ENCODE results near the gene NR1D2.
A peak's percentile ranks its signal among the peaks of the same experiment; 100 is the strongest.
"Not testable (repeated sequence)": the region's sequence is repeated elsewhere in the genome, so short reads cannot be mapped to it uniquely, and the experiment has no call there.

The NR1D2 gene

DNA sequence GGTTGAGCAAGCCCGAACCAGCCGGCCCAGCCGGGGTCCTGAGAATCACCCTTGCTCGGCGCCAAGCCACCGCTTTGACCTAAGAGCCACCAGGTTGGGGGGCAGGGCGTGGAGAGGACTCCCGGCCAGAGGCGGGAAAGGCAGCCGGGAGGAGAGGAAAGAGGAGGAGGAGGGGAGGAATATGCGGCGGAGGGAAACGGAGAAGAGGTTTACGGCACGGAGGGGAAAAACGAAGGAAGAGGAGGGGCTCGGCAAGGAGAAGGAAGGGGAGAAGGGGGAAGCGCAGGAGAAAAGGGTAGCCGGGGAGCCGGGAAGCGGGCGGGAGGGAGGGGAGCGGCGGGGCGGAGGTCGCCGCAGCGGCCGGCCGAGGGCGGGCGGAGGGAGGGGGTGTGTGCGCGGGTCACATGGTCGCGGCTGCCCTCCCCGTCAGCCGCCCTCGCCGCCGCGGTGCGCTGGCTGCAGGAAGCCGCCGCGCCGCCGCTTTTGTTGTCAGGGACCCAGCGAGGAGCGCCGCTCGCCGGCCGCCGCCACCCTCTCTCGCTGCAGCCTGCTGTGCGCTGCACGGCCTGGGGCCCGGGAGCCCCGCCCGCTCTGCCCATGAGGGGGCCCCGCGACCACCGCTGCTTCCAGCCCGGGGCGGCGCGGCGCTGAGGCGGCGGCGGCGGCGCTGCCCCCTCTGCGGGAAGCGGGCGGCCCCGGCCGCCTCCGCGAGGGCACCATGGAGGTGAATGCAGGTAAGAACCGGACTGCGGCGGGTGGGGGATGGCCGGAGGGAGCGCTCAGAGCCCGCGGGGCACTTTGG, at the start of gene NR1D2:
Gene NR1D2, plus strand, starts transcription at position 426 of the 802 bp plus-strand sequence. Its CDS starts 293 bp downstream, at position 719.
- peak; percentile 70 for DNase-seq (ENCODE audit: low read depth in 2 of 2)

DNA sequence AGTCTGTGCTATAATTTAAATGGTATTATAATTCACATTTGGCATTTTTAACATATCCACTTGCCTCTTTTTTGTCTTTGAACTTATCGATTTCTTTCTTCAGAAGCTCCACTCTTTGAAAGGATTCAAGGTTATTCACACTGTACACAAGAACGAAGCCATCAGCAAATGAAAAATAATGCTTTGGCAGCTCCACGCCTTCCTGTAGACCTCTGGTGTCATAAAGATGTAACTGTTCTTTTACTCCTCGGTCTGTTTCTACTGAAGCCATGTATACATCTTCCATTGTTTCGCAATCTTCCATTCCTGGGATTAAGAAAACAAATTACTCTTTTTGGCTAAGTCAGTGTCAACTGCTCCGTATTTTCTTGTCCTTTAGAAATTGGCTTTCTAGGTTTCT, 44.3 kb upstream of the NR1D2 start:
- no peak for DNase-seq (ENCODE audit: low read depth in 2 of 2)

DNA sequence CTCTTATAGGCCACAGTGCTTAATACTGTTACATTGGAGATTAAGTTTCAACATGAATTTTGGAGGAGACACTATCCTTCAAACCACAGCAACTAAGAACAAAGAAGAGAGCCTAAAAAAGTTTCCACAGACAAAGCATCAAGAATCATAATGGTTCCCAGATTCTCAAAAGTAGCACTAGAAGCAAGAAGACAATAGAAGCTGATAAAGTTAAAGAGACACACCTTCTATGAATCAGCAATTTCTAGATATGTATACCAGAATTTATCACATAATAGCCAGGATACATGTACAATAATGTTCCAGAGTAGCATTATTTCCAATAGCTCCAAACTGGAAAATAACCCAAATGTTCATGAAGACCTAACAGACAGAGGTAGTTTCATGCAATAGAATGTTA, 40.5 kb upstream of the NR1D2 start:
- no peak for DNase-seq (ENCODE audit: low read depth in 2 of 2)

DNA sequence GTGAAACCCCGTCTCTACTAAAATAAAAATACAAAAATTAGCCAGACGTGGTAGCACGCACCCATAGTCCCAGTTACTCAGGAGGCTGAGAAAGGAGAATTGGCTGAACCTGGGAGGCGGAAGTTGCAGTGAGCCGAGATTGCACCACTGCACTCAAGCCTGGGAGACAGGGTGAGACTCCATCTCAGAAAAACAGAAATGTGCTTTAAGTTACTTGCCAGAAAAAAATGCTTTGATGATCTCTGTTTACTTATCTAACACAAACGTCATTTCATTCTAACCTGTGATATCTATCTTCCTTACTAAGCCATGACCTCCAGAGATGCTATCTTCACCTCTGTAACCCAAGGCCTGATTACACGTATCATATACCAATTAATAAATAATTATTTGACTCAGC, 35.7 kb upstream of the NR1D2 start:
- no peak for DNase-seq (ENCODE audit: low read depth in 2 of 2)

DNA sequence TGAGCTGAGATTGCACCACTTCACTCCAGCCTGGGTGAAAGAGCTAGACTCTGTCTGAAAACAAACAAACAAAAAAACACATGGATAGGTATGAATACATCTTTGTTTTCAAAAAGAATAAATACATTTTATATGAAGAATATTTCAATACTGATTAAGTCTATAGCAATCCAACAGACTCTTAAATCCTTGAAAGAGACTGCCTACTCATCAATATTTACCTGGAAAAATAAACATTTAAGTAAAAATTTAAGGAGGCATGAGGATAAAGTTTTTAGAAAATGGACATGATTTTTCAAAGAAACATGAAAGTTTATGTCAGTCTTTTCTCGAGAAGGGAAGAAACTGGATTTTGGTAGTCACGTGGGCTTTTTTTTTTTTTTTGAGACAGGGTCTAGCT, 33.7 kb upstream of the NR1D2 start:
- no peak for DNase-seq (ENCODE audit: low read depth in 2 of 2)

DNA sequence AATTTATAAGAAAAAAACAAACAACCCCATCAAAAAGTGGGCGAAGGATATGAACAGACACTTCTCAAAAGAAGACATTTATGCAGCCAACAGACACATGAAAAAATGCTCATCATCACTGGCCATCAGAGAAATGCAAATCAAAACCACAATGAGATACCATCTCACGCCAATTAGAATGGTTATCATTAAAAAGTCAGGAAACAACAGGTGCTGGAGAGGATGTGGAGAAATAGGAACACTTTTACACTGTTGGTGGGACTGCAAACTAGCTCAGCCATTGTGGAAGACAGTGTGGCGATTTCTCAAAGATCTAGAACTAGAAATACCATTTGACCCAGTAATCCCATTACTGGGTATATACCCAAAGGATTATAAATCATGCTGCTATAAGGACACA, 32.8 kb upstream of the NR1D2 start:
- not testable (repeated sequence) for DNase-seq (ENCODE audit: low read depth in 2 of 2)

DNA sequence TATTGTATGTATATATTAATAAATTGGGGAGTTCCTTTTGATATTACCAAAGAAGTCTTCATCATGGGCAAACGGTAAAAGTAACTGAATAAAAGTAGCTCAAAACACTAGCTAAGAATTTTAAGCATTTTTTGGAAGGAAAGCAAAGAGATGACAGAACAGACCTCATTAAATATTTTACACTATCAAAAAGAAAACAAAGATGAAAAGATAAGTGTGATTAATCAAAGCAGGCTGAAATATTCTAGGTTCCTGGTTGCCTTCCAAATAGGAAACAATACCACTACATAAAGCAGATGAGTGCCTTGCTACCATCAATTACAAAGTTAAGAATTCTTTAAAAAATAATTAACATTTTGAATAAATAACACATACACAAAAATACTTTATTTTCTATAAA, 31.9 kb upstream of the NR1D2 start:
- DNase-seq (ENCODE audit: low read depth in 2 of 2), result no peak

DNA sequence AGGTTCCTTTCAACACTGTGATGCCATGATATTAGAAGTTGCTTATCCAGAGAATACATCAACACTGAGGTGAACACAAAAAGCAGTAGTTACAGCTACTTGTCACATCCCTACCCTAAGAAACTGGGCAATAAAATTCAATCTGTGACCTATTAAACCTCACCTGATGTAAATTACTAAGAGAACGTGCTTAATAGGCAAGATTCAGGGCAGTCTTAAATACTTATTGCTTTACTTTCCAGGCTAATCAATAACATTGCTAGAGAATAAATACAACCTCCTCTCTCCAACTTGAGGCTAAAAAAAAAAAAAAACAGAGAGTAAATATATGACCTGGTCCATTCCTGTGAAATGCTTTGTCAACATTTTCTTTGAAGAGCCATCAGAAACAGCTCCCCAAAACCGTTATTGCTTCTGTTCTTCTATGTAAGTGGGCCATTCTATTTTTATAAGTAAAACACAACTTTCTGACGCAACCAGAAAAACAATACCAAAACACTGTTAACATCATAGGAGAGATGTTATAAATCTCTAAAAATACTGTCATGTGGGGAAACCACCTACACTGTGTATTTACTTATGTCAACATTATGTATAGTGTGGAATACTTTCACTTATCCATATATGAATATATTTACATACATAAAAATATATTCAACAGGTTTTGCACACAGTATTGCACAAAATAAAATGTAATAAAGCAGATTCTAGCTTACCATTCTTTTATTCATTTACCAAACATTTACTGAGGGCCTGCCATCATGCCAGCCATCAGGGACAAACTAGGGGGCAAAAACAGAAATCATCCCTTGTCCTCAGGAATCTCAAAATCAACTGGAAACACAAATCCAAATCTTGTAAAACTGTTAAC, 31.0 kb upstream of the NR1D2 start:
- DNase-seq (ENCODE audit: low read depth in 2 of 2), result no peak

DNA sequence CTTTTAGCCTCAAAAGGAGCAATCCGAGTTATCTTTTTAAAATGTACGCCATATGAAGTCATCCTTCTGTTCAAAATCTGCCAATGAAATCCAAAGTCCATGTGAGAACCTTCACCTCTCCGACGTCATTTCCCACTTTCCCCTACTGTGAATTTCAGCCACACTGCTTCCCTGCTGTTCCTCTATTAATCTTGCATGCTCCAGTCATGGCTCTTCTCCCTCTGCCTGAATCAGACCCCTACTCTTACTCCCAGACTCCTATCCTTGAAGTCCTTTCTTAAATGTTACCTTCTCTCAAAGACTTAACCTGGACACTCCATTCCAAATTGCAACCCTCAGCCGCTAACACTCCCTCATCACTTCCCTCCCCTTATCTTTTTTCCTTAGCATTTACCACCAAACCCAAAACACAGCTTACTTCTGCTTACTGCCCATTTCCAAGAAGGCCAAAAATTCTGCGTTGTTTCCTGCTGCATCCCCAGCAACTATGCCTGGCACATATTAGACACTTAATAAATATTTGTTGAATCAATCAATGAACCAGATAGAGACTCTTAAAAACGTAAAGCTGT, 29.5 kb upstream of the NR1D2 start:
- no peak for DNase-seq (ENCODE audit: low read depth in 2 of 2)

DNA sequence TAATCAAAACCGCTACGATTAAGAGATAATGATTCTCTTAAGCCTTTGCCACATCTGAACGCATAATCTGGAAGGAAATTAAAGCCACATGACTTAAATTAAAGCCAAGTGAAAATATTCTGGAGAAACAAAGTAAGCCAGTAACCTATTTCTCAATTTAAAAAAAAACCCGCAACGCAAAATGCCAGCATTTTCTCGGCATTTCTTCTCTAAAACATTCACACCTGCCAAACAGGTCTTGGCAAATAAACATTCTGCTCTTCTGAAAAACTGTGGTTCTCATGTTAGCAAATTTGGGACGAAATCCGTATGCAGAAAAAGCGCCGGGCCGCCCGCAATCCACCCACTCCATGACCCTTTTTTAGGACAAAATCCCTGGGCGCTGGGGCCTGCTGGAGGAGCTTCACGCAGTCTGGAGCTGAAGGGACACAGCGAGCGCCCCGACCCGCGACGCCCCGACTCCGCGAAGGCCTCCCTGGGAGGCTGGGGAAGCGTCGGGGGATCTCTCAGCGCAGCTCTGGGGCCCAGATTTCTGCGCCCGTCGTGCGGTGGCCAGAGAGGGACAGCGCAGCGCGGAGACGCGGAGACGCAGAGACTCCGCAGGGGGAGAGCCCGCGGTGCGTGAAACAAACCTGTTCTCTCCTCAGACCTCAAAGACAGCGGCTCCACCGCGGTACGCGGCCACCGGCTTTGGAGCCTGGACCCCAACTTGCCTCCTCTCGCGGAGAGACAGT, 28.8 kb upstream of the NR1D2 start:
- no peak for DNase-seq (ENCODE audit: low read depth in 2 of 2)

DNA sequence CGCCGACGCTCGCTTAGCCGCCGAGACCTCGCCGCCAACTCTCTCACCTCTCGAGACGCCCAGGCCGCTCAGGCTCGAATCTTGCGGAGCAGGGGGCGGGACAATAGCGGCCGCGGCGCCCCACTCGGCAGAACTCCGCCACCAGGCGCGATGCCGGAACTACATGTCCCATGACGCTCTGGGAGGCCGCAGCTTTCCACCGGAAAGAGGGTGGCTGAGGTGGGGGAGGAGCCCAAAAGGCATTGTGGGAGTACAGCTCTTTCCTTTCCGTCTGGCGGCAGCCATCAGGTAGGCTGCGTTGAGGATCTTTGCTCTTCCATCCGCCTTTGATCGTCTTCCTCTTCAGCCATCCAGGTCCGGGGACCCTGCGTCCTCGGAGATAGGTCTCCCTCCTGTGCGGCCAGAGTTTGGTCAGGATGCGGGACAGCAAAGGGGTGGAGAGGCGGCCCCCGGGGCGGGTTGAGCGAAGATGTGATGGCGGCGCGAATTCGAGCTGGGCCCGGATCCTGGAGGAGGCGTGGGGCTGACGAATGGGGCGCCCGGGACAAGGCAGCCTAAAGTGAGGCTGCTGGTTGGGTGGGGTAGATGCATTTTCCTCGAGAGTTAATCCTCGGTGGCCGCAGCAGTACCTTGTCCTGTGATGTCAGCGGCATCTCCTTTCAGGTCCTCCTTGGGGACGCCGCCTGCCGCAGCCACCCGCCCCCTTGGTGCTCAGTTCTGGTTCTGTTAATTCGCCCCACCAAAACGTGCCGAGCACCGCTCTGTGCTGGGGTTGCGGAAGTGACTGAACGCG, 28.0 kb upstream of the NR1D2 start, which contains the start of the genes NKIRAS1 and RPL15:
Gene NKIRAS1, minus strand, starts transcription at position 105 of the 793 bp plus-strand sequence. CDS start 6,086 bp downstream, outside the sequence.
Gene RPL15, plus strand, starts transcription at position 247 of the 793 bp plus-strand sequence. CDS start 728 bp downstream, outside the sequence.
- DNase-seq (ENCODE audit: low read depth in 2 of 2), result peak; percentile 95 to 96

DNA sequence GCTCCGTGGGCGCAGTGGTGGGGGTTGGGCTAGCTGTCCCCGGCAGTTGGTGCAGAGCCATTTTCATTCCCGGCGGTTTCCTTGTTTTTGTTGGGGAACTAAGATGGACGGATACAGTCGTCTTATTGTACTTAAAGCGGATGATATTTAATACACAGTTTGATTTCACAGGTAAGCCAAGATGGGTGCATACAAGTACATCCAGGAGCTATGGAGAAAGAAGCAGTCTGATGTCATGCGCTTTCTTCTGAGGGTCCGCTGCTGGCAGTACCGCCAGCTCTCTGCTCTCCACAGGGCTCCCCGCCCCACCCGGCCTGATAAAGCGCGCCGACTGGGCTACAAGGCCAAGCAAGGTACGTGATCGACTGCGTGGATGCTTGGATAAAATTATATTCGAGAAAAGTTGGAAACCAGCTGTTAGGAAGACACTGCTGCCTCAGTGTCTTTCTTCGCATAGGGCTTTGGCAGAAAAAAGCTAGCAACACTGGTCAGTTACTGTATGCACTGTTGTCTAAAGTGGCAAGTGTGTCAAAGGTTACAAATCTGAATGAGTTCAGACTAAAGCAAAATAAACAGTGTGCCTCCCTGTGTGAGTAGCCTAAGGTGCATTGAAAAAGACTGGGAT, 27.3 kb upstream of the NR1D2 start:
- peak in 1 of 2 donors; percentile 60 for DNase-seq (ENCODE audit: low read depth in 2 of 2)

DNA sequence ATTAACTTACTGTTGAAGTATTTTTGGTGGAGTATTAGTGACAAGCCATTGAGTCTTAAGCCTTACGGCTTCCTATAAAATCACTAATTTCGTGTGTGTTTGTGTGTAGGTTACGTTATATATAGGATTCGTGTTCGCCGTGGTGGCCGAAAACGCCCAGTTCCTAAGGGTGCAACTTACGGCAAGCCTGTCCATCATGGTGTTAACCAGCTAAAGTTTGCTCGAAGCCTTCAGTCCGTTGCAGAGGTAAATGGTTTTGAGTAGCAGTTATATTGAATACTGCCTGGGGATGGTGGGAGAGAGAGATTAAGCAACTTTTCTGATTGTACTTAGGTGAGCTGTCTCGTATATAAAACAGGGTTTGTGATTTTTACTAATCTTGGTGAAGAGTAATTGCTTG, 26.8 kb upstream of the NR1D2 start:
- DNase-seq (ENCODE audit: low read depth in 2 of 2), result not testable (repeated sequence)

DNA sequence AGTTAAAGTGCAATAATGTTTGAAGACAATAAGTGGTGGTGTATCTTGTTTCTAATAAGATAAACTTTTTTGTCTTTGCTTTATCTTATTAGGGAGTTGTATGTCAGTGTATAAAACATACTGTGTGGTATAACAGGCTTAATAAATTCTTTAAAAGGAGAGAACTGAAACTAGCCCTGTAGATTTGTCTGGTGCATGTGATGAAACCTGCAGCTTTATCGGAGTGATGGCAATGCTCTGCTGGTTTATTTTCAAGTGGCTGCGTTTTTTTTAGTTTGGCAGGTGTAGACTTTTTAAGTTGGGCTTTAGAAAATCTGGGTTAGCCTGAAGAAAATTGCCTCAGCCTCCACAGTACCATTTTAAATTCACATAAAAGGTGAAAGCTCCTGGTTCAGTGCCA, 25.5 kb upstream of the NR1D2 start:
- DNase-seq (ENCODE audit: low read depth in 2 of 2), result no peak

DNA sequence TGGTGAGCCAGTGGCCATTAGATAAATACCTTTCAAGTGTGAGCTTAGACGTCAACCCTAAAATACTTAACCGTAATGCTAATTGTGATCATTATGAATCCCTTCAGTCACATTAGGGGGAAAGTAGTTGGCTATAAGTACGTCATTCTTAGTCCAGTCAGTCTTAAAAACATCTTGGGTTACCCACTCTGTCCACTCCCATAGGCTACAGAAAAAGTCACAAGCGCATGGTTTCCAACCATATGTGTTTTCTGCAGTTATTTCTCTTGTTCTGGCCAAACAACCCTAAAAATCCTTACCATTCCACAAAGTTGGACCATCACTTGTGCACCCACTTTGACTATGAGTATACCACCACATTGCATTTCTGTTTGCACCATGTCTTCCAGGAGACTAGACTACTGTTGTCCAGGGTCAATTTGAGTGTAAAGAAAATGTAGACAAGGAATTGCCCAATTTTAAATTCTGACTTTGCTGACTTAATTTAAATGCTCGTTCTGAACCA, 24.9 kb upstream of the NR1D2 start:
- DNase-seq (ENCODE audit: low read depth in 2 of 2), result no peak

DNA sequence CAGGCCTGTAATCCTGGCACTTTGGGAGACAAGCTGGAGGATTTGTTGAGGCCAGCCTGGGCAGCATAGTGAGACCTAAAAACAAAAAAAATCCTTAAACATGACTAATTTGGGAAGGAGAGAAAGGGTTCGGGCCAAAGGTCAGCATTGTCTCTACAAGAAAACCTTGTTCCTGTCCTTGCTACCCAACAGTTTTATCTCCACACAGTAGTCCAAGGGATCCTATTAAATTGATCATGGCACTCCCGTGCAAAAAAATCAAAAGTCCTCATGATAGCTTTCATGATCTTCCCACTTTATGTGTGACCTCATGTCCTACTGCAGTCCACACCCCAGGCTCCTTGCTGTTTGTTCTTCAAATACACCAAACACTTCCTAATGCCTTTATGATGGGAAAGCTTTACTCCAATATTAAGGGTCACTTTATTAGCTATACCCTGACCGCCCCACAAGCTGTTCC, 24.0 kb upstream of the NR1D2 start:
- no peak for DNase-seq (ENCODE audit: low read depth in 2 of 2)

DNA sequence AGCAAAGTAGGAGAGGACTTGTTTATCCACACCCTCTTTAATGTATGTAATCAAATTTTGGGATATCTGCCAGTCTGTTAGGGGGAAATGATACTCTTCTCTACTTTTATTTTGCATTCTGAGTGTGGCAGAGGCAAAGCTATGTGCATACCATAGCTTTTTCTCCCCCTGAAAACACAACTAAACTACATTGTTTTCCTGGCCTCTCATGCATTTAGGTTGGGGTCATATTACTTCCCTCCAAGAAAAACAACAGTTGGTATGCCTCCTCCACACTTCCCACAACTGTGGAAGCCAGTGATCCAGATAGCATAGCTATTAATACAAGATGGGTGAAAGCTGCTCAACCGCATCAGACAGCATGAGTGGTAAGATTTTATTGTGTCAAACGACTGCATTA, 21.3 kb upstream of the NR1D2 start:
- DNase-seq (ENCODE audit: low read depth in 2 of 2), result no peak

DNA sequence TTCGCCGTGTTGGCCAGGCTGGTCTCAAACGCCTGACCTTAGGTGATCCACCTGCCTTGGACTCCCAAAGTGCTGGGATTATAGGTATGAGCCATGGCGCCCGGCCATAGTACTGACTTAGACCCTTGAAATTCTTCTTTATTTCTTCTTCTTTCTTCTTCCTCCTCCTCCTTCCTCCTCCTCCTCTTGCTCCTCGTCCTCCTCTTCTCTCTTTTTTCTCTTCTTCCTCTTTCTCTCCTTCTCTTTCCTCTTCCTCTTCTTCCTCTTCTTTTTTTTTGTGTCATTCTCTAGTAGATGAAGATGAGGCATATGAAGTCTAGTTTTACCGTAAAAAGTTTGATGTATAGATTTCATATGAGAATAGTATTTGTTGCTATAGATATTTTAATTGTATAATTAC, 18.8 kb upstream of the NR1D2 start:
- DNase-seq (ENCODE audit: low read depth in 2 of 2), result no peak

DNA sequence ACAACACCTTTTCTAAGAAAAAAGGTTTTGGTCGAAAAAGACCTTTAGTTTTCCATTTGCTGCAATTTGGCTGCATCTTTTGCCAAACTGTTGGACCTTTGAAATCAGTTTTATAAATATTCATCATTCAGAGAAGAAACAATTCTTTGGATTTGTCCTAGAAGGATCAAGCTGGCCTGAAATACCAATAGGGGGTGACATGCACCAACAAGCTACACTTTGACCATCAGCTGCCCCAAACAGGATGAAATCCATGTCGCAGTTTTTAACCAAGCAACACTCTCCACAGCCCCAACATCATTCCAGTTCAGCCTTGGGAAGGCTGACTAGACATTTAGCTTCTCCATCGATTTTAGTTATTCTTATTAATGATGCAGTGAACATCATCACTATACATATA, 18.4 kb upstream of the NR1D2 start:
- no peak for DNase-seq (ENCODE audit: low read depth in 2 of 2)

DNA sequence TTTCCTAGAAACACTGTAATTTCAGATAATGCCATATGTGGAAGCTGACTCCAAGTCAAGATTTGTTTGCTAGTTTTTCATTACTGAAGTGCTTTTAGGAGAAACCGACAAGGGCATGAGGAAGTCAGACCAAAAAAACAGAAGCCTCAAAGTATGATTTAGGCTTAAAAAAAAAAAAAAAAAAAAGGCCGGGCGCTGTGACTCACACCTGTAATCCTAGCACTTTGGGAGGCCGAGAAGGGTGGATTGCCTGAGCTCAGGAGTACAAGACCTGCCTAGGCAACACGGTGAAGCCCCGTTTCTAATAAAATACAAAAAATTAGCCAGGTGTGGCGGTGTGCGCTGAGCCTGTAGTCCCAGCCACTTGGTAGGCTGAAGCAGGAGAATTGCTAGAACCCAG, 16.6 kb upstream of the NR1D2 start:
- no peak for DNase-seq (ENCODE audit: low read depth in 2 of 2)
